ENCODE measurements around the gene MYG1. TPM values are rescaled to one million over a fixed set of nuclear protein-coding genes. Genes with fewer than 3 reads are reported as not detected.
"Not testable (repeated sequence)": the region's sequence is repeated elsewhere in the genome, so short reads cannot be mapped to it uniquely, and the experiment has no call there.

MYG1 gene
- polyA plus RNA-seq, 10 donors: 30.5 to 40.3 (median 33.3) TPM

GRCh38 chr12:53279283-53279869 lies 20.1 kb upstream of the MYG1 start:
- DNase-seq: no peak

- no peak for DNase-seq
These were observed 19.5 kb upstream of the MYG1 start for GRCh38 chr12:53279888-53280498.

- DNase-seq: no peak
These were observed 13.0 kb upstream of the MYG1 start for GRCh38 chr12:53286448-53286847.

GRCh38 chr12:53287741-53288216 lies 11.7 kb upstream of the MYG1 start:
- DNase-seq: peak; percentile 45 to 76 (median 76)

- DNase-seq: no peak
These were observed 11.2 kb upstream of the MYG1 start for GRCh38 chr12:53288322-53288721.

- DNase-seq: no peak
These were observed 9.6 kb upstream of the MYG1 start for GRCh38 chr12:53289891-53290290.

GRCh38 chr12:53290661-53291060 lies 8.8 kb upstream of the MYG1 start:
- DNase-seq: no peak

GRCh38 chr12:53292426-53292825 lies 7.1 kb upstream of the MYG1 start:
- DNase-seq: peak in 1 of 3 donors; percentile 14

- peak; percentile 90 to 98 (median 95) for DNase-seq
These were observed 4.2 kb upstream of the MYG1 start, which contains the start of gene PFDN5 for GRCh38 chr12:53295070-53295890. TSS of gene PFDN5 (plus strand) at chr12:53295542. CDS start at chr12:53295568, 26 bp downstream.

GRCh38 chr12:53295891-53296219 lies 3.6 kb upstream of the MYG1 start:
- DNase-seq: no peak

GRCh38 chr12:53297106-53297505 lies 2.4 kb upstream of the MYG1 start:
- DNase-seq: not testable (repeated sequence)

GRCh38 chr12:53298164-53298563 lies 1.3 kb upstream of the MYG1 start:
- peak in 1 of 3 donors; percentile 63 for DNase-seq

GRCh38 chr12:53299101-53299453 lies 418 bp upstream of the MYG1 start:
- DNase-seq: peak; percentile 57 to 78 (median 61)

GRCh38 chr12:53300187-53300586 lies 692 bp downstream of the MYG1 start:
- DNase-seq: no peak

GRCh38 chr12:53302903-53303302 lies 3.4 kb downstream of the MYG1 start:
- DNase-seq: no peak

GRCh38 chr12:53306826-53307225 lies 7.3 kb downstream of the MYG1 start:
- DNase-seq: no peak

GRCh38 chr12:53308276-53308675 lies 8.8 kb downstream of the MYG1 start:
- no peak for DNase-seq

- no peak for DNase-seq
These were observed 14.5 kb downstream of the MYG1 start for GRCh38 chr12:53313996-53314395.

- DNase-seq: no peak
These were observed 21.1 kb downstream of the MYG1 start for GRCh38 chr12:53320352-53321195.

GRCh38 chr12:53324113-53324778 lies 24.8 kb downstream of the MYG1 start:
- DNase-seq: no peak

- peak; percentile 91 to 97 (median 93) for DNase-seq
These were observed 25.4 kb downstream of the MYG1 start for GRCh38 chr12:53324779-53325510.

Data from muscle of back (tissue), 11 donors.